ENCODE results near the gene NEUROG3. TPM values are rescaled to one million over a fixed set of nuclear protein-coding genes. Genes with fewer than 3 reads are reported as not detected.

Gene NEUROG3, protein sequence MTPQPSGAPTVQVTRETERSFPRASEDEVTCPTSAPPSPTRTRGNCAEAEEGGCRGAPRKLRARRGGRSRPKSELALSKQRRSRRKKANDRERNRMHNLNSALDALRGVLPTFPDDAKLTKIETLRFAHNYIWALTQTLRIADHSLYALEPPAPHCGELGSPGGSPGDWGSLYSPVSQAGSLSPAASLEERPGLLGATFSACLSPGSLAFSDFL
- total RNA-seq: not detected in 2 replicates

DNA sequence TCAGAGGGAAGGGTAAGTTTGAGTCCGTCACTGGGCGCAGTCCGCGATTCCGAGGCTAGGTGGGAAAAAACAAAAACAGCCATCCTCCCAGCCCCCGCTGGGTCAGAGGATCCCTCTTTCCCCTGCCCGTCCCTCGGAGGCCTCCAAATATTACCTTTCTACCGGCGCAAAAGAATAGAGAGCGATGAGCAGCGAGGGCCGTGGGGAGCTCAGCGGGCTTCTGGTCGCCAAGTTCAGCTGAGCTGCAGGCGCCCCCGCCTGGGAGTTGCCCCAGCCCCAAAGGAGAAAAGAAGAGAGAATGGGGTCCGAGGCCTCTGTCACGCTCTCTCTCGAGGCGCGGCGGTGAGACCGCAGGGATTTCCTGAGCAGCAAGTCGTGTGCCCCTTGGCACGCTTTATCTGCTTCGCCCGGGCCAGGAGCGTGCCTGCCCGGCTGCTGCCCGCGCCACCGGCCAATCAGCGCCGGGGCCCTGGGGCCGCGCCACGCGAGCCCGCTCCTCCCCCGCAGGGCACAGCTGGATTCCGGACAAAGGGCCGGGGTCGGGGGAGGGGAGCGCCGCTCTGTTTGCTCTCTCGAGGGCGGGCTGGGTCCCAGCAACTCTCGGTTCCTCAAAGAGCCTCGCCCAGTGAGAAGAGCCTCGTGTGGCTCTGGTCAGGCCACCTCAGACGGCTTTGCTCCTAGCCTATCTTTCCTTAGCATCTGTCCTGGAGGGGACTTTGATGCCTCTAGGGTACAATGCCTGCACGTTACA is at the start of gene NEUROG3:
Gene NEUROG3 (minus strand): TSS at position 367 of the 751 bp plus-strand sequence. CDS start 379 bp downstream, outside the sequence.

Other genes with a start within 250 kb of the NEUROG3 start
- under 0.01 TPM in 1 of 2 replicates, not detected in the other for gene TACR2, start 156.5 kb downstream of the NEUROG3 start, total RNA-seq
- gene TSPAN15, start 122.0 kb downstream of the NEUROG3 start, total RNA-seq: 2.1 TPM in 1 of 2 replicates, not detected in the other
- gene FAM241B, start 56.8 kb upstream of the NEUROG3 start, total RNA-seq: 0.09 and 0.16 TPM in 2 replicates
- gene COL13A1, start 228.5 kb upstream of the NEUROG3 start, total RNA-seq: 9.3 and 16.9 TPM in 2 replicates

Measured in bronchial smooth muscle cell (primary cell).